Activated CD8-positive, alpha-beta memory T cell treated with anti-CD3 and anti-CD28 coated beads for 36 hours (primary cell): Measurements from ENCODE around the gene PSMC3IP. TPM values are rescaled to one million over a fixed set of nuclear protein-coding genes. Genes with fewer than 3 reads are reported as not detected.

Experiments used
- CTCF ChIA-PET: fragments of 350-600 bp; sonication (Branson Sonifier 250); formaldehyde crosslinking; loops from one replicate; lab custom pipeline; 2021; ENCODE audit warnings: antibody characterized with exemption; lab: Charles Lee
- POLR2A ChIA-PET: fragments of 350-600 bp; sonication (Branson Sonifier 250); formaldehyde crosslinking; loops from one replicate; lab custom pipeline; 2021; ENCODE audit warnings: antibody characterized with exemption; lab: Charles Lee
- total RNA-seq, 2 experiments: library from RNA; stranded (reverse); gene quantifications; one replicate each; pipeline ENCODE4 v1.2.3, GENCODE V29; 2021

Gene PSMC3IP
- total RNA-seq, 2 experiments from 2014 or later = 37.0 to 42.1 TPM

GRCh38 chr17:42596386-42596785 is 18.9 kb upstream of the PSMC3IP start:
- CTCF ChIA-PET = interaction anchor here (0.8 kb wide), 1 partner anchor 1608 kb away, joined by 5 read pairs; no protein-coding TSS in a partner anchor
- POLR2A ChIA-PET = interaction anchor here (0.5 kb wide), 1 partner anchor 36 kb away, joined by 3 read pairs; no protein-coding TSS in a partner anchor

DNA sequence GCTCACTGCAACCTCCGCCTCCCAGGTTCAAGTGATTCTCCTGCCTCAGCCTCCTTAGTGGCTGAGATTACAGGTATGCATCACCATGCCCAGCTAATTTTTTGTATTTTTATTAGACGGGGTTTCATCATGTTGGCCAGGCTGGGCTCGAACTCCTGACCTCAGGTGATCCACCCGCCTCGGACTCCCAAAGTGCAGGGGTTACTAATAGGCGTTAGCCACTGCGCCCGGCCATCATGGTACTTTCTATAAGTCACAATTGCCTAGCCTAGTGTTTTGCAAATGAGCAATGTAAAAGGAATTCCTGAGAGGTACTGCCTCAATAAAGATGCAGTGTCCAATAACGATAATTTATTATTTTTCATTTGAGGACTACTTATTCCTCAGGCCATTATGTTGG is 13.9 kb upstream of the PSMC3IP start:
- ChIA-PET CTCF (interaction anchor here (0.6 to 2.5 kb wide), 2 partner anchors 13 to 234 kb away, joined by 3 to 7 read pairs; no protein-coding TSS in a partner anchor), POLR2A (interaction anchor here (1.1 kb wide), 1 partner anchor 10 kb away, joined by 3 read pairs; no protein-coding TSS in a partner anchor)

DNA sequence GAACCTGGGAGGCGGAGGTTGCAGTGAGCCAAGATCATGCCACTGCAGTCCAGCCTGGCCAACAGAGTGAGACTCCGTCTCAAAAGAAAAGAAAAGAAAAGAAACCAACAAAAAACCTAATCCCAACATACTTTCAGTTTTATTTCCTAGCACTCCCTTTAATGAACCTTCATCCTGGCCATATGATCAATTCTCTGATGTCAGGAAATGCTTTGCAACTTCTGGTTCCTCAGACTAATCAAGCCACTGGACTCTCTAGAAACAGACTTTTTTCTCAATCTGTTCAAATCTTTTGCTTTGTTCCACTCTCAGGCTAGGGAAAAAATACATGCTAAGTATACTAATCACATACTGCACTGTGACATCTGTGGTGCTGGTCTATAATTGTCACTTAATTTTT is 13.4 kb upstream of the PSMC3IP start:
- CTCF ChIA-PET = interaction anchor here (0.6 to 2.5 kb wide), 2 partner anchors 13 to 234 kb away, joined by 3 to 7 read pairs; no protein-coding TSS in a partner anchor
- POLR2A ChIA-PET = interaction anchor here (1.1 kb wide), 1 partner anchor 9 kb away, joined by 3 read pairs; no protein-coding TSS in a partner anchor

DNA sequence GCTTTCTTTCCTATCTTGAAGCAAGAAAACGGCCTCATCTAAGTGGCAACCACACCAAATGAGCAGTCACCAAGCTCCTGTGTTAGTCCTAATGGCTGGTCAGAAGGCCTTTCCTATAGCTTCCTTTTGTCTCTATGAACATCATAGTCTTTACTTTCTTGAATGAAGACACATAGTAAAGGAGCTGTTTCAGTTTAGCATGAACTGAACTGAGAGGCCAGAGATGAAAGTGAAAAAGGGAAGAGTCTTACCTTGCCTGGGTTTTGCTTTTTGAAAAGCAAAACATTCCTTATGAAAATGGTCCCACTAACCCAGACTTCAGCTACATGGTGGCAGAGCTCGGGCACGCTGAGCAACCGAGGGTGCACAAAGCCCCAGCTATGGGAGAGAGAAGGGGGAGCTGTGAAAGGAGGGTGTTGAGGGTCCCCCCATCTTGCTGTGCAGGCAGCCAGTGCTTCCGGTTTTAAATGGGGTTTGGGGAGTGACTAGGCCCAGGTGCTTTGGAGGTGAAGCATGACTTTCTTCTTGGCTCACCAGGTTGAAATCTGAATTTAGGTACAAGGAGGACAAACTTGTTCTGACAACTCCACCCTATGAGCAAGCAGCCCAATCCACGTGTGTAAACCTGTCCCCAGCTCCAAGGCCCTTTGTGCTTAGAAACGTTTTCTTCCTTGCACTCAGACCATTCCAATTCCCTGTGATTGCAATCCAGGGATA is 9.1 kb upstream of the PSMC3IP start:
- POLR2A ChIA-PET = interaction anchor here (0.5 kb wide), 1 partner anchor 245 kb away, joined by 3 read pairs; no protein-coding TSS in a partner anchor

GRCh38 chr17:42585353-42585752 is 7.8 kb upstream of the PSMC3IP start:
- ChIA-PET POLR2A (no interaction called here), CTCF (interaction anchor here (0.6 kb wide), 1 partner anchor 173 kb away, joined by 3 read pairs; no protein-coding TSS in a partner anchor)

More for the DNA sequence above, 9.1 kb upstream of the PSMC3IP start:
- CTCF ChIA-PET = interaction anchor here (0.6 to 2.2 kb wide), 4 partner anchors 8 to 22 kb away, joined by 3 to 10 read pairs (median 4); partner anchors contain the start of gene RETREG3

DNA sequence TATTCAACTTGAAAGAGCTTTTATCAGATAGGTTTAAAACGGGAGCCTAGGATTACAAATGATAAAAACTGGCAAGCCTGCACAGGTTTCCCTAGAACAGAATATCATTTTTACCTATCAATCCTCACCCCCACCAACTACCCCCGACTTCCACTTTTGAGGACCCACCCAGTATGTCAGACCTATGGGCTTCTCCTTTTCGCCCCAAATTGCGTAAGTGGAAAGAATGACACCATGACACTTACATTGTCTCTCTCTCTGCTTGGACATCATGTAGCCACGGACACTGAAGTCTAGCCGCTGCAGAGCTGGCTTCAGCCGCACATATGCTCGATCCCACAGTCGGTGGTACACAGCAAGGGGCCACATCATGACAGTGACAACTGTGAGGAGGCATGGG is 7.4 kb upstream of the PSMC3IP start:
- ChIA-PET CTCF (no interaction called here), POLR2A (no interaction called here)

DNA sequence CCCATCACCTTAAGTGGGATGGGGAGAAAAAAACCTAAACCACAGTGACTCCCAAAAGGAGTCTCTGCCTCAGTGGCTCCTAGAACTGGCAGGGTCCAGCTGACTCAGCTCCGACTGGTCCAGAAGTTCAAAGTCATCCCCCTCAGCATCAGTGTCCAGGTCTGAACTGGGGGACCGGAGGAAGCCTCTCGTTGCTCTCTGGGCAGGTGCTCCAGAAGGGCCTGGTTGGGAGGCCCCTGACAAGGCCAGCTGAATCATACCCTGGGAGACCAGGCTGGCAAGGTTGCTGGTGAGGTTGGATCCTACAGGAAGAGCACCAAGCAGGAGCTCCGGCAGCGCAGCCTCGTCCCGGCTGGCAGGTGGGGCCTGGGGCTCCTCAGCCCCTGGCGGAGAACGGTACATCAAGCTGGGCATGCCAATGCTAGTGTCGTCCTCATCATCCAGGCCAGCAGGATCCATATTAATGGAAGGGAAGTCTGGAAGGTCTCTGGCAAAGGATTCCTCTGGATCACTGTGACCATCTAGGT is 4.3 kb upstream of the PSMC3IP start:
- CTCF ChIA-PET = interaction anchor here (1.3 kb wide), 1 partner anchor 14 kb away, joined by 3 read pairs; no protein-coding TSS in a partner anchor
- POLR2A ChIA-PET = interaction anchor here (0.6 kb wide), 1 partner anchor 9 kb away, joined by 3 read pairs; no protein-coding TSS in a partner anchor

DNA sequence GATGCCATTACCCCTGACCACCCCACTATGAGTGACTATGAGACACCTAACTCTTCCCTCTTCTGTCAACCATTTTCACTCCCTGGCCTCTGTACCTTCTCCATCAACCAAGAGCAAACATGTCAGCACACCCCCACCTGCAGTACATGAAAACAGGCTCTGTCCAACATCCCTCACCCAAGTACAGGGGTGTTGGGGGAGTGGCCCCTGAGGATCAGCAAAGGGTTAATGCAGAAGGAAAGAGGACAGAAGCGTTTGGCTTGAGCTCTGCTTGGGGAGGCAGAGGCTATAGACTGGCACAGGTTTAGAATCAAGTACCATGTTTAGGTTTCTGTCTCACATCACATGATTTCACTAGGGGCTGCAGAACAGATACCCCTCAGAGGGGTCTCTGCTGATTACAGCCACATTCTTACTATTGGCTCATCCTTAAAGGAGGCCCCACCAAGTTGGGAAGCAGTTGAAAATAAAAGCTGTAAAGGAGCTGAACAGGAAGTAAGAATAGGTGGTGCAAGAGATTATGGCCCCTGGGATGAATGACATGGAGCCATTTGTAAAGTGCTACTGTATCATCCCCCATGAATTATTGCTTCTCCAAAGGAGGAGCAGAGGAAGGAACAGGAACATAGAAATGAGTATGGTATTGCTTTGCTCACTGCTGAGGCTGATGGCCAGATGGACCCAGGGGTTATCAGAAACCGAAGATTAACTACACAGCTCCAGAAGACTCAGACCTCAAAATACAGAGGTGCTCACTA is 2.4 kb upstream of the PSMC3IP start:
- ChIA-PET CTCF (interaction anchor here (3.3 to 3.6 kb wide), 2 partner anchors 29 to 182 kb away, joined by 17 to 26 read pairs; partner anchors contain the start of genes RAMP2, RETREG3 and TUBG1), POLR2A (no interaction called here)

DNA sequence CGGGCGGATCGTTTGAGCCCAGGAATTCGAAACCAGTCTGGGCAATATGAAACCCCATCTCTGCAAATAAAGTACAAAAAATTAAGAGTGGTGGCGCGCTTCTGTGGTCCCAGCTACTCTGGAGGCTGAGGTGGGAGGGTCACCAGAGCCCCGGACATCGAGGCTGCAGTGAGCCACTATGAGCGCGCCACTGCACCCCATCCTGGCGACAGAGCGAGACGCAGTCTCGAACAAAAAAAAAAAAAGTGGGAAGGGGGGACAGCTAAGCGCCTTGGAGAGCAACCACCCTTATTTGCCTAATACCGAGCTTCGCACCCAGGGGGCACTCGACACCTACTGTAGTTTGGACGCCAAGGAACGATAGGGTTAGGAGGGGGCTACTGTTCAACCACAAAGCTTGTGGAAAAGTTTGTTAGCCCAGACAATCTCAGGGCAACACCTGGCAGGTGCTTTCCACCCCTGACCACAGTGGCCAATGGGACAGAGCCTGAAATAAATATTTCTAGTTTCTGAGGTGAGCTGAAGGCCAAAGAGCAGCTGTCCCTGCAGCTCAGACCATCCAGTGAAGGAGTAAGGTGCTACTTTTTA is 847 bp upstream of the PSMC3IP start:
- POLR2A ChIA-PET = interaction anchor here (0.6 to 2.8 kb wide), 6 partner anchors 8 to 246 kb away, joined by 3 to 18 read pairs (median 4); partner anchors contain the start of genes BECN1, MLX, RETREG3 and TUBG1
- CTCF ChIA-PET = interaction anchor here (0.5 to 3.6 kb wide), 35 partner anchors 8 to 656 kb away, joined by 3 to 26 read pairs (median 4); partner anchors contain the start of genes CNTD1, COA3, MLX and PLEKHH3

DNA sequence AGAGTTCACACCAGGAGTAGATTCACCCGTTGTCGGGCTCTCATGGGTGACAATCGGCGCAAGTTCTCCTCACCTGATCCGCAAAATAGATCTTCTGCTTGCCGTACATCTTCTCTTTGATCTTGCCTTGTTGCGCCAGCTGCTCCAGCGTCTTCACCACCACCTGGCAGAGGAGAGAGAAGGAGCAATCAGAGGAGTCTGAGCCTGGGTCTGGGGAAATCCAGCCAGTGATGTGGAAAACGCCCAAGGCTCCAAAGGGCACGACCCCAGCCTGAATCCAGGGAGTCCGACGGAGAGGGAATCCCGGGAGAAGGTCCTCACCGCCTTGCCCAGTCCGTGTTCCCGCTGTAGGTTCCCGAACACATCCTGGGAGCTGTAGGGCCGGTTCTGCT is 393 bp downstream of the PSMC3IP start:
- ChIA-PET CTCF (interaction anchor here (1.2 to 3.6 kb wide), 10 partner anchors 10 to 288 kb away, joined by 3 to 26 read pairs (median 10); partner anchors contain the start of genes MLX, RAMP2, RETREG3 and STAT5A), POLR2A (interaction anchor here (1.1 to 2.8 kb wide), 3 partner anchors 10 to 247 kb away, joined by 3 to 18 read pairs (median 6); partner anchors contain the start of genes BECN1 and MLX)

DNA sequence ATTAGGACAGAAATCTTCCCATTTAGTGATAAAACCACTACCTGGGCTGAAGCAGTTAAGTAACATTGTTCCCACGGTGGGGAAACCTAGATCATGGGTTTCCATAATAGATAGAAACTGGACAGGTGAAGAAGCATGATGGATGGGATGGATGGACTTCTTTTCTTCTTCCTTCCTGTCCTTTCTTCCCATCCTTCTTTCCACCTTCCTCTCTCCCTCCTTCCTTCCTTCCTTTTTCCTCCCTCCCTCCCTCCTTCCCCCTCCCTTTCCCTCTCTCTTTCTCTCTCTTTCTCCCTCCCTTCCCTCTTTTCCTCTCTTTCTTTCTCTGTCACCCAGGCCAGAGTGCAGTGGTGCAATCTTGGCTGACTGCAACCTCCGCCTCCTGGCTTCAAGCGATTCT is 3.1 kb downstream of the PSMC3IP start:
- POLR2A ChIA-PET = no interaction called here
- CTCF ChIA-PET = no interaction called here

DNA sequence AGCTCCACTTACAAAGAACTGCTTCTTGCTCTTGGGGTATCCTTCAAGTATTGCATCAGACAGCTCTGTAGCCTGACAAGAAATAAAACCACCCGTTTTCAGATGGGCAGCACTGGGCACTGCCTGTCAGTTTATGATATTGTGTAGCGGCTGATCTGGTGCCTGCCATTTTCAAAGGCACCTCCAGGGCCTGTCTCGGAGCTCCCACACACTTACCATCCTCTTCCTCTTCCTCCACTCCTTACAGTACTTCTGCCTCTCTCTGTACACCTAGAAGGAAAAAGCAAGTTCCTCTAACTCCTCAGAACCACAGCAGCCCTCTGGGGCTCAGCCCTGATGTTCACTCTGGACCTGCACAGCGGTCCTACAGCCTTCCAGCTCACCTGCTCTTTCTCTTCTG is 4.4 kb downstream of the PSMC3IP start:
- CTCF ChIA-PET = no interaction called here
- POLR2A ChIA-PET = no interaction called here

DNA sequence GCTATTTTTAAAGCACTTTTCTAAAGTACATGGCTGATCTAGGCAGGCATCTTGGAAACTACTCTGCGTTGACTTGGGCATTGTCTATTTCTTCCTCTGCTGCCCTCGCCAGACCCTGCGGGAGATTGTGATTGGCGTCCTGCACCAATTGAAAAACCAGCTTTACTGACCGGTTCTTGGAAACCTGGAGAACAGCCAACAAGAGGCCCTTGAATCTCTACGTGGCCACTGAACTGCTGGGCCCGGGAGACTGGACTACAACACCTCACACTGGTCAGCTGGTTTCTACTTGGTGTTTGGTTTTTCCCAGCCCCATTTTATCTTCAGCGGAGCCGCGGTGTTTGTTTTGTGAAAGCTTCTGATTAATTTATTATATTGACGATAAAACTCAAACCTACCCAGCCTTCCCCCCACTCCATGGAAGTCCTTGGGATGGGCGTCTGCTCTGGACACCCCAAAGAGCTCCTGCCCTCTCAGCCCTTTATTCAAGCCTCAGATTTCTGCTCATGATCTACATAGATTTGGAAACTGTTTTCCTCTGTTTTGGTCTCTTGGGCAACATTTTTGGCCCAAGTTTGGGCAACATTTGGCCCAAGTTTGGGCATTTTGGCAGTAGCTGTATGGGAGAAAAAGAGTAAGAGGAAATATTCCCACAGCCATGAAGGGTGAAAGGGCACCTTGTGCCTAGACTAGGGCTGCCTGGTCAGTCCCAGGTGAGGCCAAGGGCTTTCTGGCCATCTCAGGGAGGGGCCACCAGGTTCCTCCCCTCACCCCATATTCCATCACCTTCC is 5.9 kb downstream of the PSMC3IP start:
- ChIA-PET CTCF (no interaction called here), POLR2A (no interaction called here)

DNA sequence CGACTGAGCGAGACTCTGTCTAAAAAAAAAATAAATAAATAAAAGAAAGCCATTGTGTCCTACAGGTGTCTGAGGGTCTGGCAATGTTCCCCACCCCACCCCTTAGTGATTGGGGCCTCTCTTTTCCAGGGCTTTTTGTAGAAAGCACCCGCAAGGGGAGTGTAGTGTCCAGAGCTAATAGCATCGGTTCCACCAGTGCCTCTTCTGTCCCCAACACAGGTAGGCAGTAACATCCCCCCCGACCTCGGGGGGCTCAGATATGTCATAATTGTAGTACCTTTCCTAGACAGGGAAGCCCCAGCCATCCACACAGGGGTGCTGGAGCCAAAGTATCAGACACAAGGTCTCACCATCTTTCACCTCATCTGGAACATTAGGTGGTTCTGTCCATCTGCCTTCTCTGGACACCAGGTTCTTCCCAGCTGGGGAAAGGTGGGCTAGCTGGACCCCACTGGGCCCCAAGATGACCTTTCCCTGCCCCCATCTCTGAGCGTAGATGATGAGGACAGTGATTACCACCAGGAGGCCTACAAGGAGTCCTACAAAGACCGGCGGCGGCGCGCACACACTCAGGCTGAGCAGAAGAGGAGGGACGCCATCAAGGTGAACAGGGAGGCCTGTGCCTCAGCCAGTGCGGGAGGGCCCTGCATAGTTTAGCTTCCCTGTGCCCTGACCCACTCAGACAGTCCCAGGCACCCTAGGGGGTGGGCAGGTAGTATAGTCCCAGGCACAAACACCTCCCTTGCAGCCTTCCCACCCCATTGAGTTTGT is 9.0 kb downstream of the PSMC3IP start:
- POLR2A ChIA-PET = interaction anchor here (1.3 to 2.5 kb wide), 2 partner anchors 9 to 14 kb away, joined by 6 to 18 read pairs; partner anchors contain the start of gene PSMC3IP

GRCh38 chr17:42566883-42567573 is 10.5 kb downstream of the PSMC3IP start, which contains the start of gene MLX:
MLX (plus strand) TSS chr17:42567100; CDS start chr17:42567125, 25 bp downstream.
- POLR2A ChIA-PET = interaction anchor here (0.7 to 2.5 kb wide), 5 partner anchors 10 to 42 kb away, joined by 3 to 18 read pairs (median 5); partner anchors contain the start of genes NAGLU, PSMC3IP, RETREG3 and TUBG1

More for the DNA sequence above, 9.0 kb downstream of the PSMC3IP start:
- CTCF ChIA-PET = interaction anchor here (1.0 to 2.8 kb wide), 5 partner anchors 9 to 195 kb away, joined by 3 to 21 read pairs (median 4); partner anchors contain the start of gene PSMC3IP

More at GRCh38 chr17:42566883-42567573, 10.5 kb downstream of the PSMC3IP start, which contains the start of gene MLX:
- CTCF ChIA-PET = interaction anchor here (0.8 to 2.8 kb wide), 4 partner anchors 11 to 112 kb away, joined by 3 to 21 read pairs (median 3); partner anchors contain the start of gene PSMC3IP
